Panc1 (cell line): ENCODE results near the gene HTR3C. TPM values are rescaled to one million over a fixed set of nuclear protein-coding genes. Genes with fewer than 3 reads are reported as not detected.

Experiments used
- ATAC-seq: fragments of 200-7000 bp; cut with Tn5 transposase; 2 replicates; pipeline ENCODE4 v1.9.1; 2020; ENCODE audit warnings: mild to moderate bottlenecking, moderate library complexity
- BruUV-seq: library from RNA; stranded (reverse); fragments of 400-500 nt; replicated peaks from 2 replicates; lab custom pipeline; 2021; lab: Mats Ljungman, UMichigan
- CTCF ChIA-PET: fragments of 300-600 bp; sonication (Branson Sonifier 250); formaldehyde crosslinking; loops from one replicate; lab custom pipeline; 2022; ENCODE audit warnings: antibody characterized with exemption; lab: Charles Lee
- POLR2A ChIA-PET: fragments of 300-600 bp; sonication (Branson Sonifier 250); formaldehyde crosslinking; loops from one replicate; lab custom pipeline; 2022; ENCODE audit warnings: antibody characterized with exemption; lab: Charles Lee
- DNase-seq: peaks from one replicate; pipeline ENCODE4 v3.0.0-alpha.2; 2010; ENCODE audit warnings: low read depth, low spot score
- H3K27ac ChIP-seq: 2 replicates; pipeline ENCODE4 v1.5.1; 2011; ENCODE audit warnings: mild to moderate bottlenecking, low read length, inconsistent platforms
- H3K27me3 ChIP-seq: fragments of 200-500 bp; sonication (Bioruptor generic); 2 replicates; pipeline ENCODE4 v1.6.0; 2014; ENCODE audit warnings: low read length, inconsistent platforms; ENCODE audit not compliant: control insufficient read depth, insufficient read depth
- H3K36me3 ChIP-seq: fragments of 200-500 bp; sonication (Bioruptor generic); 2 replicates; pipeline ENCODE4 v1.5.1; 2014; ENCODE audit warnings: inconsistent platforms, mild to moderate bottlenecking, low read length, moderate library complexity; ENCODE audit not compliant: control insufficient read depth, insufficient read depth
- H3K4me1 ChIP-seq: 2 replicates; pipeline ENCODE4 v1.5.1; 2011; ENCODE audit warnings: inconsistent platforms, mild to moderate bottlenecking, low read length, moderate library complexity; ENCODE audit not compliant: control insufficient read depth, insufficient read depth
- H3K4me3 ChIP-seq, 2 experiments: 2 replicates each; pipeline ENCODE4 v1.5.1; 2011 to 2012; ENCODE audit warnings: low read depth in 2 of 2, low read length in 2 of 2, mild to moderate bottlenecking in 2 of 2, inconsistent platforms in 1 of 2, moderate library complexity in 1 of 2
- H3K9me3 ChIP-seq: fragments of 200-500 bp; sonication (Bioruptor generic); 2 replicates; pipeline ENCODE4 v1.5.1; 2014; ENCODE audit warnings: low read depth, mild to moderate bottlenecking, inconsistent platforms, low read length, moderate library complexity; ENCODE audit not compliant: control insufficient read depth, insufficient read depth
- POLR2AphosphoS5 ChIP-seq: IDR thresholded peaks from 2 replicates; pipeline ENCODE4 v1.6.1; 2012; ENCODE audit warnings: mild to moderate bottlenecking, low read depth, low read length, moderate library complexity
- REST ChIP-seq, 2 experiments: IDR thresholded peaks; 2 replicates each; pipeline ENCODE4 v1.6.1; 2011 to 2012; ENCODE audit warnings: low read depth in 2 of 2, control low read depth in 1 of 2, low read length in 1 of 2, mild to moderate bottlenecking in 1 of 2, moderate library complexity in 1 of 2; ENCODE audit not compliant: insufficient read depth in 1 of 2
- SIN3A ChIP-seq: IDR thresholded peaks from 2 replicates; pipeline ENCODE4 v1.6.1; 2012; ENCODE audit warnings: low read depth, mild to moderate bottlenecking, low read length, moderate library complexity, borderline replicate concordance; ENCODE audit not compliant: insufficient read depth
- TCF7L2 ChIP-seq: IDR thresholded peaks from 2 replicates; pipeline ENCODE4 v1.6.1; 2011; ENCODE audit warnings: mild to moderate bottlenecking, low read depth, low read length, inconsistent platforms
- in situ Hi-C: cut with HindIII; loops from 2 replicates; pipeline ENCODE4 v1.10.0; 2016; ENCODE audit warnings: low sequenced_read_pairs, low pct_unique_long_range_greater_than_20kb
- intact Hi-C: fragments of 100-400 bp; cut with micrococcal nuclease; formaldehyde crosslinking; loops from one replicate; pipeline ENCODE4 v1.10.0; 2022; ENCODE audit not compliant: unreplicated experiment
- total RNA-seq: library from RNA; stranded (reverse); gene quantifications from one replicate; pipeline ENCODE4 v1.2.1, GENCODE V29; 2021; ENCODE audit not compliant: unreplicated experiment
- TF ChIP-seq, protein P1 (sequence below): fragments of 450-650 bp; IDR thresholded peaks from 2 replicates; pipeline ENCODE4 v1.5.1; 2017; ENCODE audit warnings: mild to moderate bottlenecking

Gene HTR3C
- total RNA-seq, 1 experiment from 2014 or later, result not detected

- ATAC-seq, result no peak
Observed at GRCh38 chr3:184078851-184079250, 26.0 kb downstream of the HTR3C start.

GRCh38 chr3:184081116-184081830, 28.4 kb downstream of the HTR3C start:
- Histone ChIP-seq H3K9me3 (no peaks in the 10 kb centered on the region), H3K4me3 (no peak overlapping the region), H3K27ac (no peak overlapping the region), H3K4me1 (no peaks in the 10 kb centered on the region), H3K27me3 (no peaks in the 10 kb centered on the region), H3K36me3 (no peaks in the 10 kb centered on the region)
- CTCF ChIA-PET, result no interaction called here
- no peak for TF ChIP-seq REST (IDR thresholded peaks at IDR 0.05; ENCODE audit: insufficient read depth in 1 of 2, low read depth in 2 of 2, low read length in 1 of 2)
- TF ChIP-seq TCF7L2, result no peak
- TF ChIP-seq, protein P1, sequence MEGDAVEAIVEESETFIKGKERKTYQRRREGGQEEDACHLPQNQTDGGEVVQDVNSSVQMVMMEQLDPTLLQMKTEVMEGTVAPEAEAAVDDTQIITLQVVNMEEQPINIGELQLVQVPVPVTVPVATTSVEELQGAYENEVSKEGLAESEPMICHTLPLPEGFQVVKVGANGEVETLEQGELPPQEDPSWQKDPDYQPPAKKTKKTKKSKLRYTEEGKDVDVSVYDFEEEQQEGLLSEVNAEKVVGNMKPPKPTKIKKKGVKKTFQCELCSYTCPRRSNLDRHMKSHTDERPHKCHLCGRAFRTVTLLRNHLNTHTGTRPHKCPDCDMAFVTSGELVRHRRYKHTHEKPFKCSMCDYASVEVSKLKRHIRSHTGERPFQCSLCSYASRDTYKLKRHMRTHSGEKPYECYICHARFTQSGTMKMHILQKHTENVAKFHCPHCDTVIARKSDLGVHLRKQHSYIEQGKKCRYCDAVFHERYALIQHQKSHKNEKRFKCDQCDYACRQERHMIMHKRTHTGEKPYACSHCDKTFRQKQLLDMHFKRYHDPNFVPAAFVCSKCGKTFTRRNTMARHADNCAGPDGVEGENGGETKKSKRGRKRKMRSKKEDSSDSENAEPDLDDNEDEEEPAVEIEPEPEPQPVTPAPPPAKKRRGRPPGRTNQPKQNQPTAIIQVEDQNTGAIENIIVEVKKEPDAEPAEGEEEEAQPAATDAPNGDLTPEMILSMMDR, result no peak
- no peak for TF ChIP-seq SIN3A
- TF ChIP-seq POLR2AphosphoS5, result no peak
- in situ Hi-C loops, result no loop called here
- no TSS peak for BruUV-seq
- POLR2A ChIA-PET, result no interaction called here
- ATAC-seq (no peak), DNase-seq (no peak)
- intact Hi-C loops, result no loop called here

More at GRCh38 chr3:184078851-184079250, 26.0 kb downstream of the HTR3C start:
- ChIA-PET POLR2A (interaction anchor here (0.7 kb wide), 1 partner anchor 13 kb away, joined by 3 read pairs; no protein-coding TSS in a partner anchor), CTCF (interaction anchor here (0.6 kb wide), 1 partner anchor 11 kb away, joined by 5 read pairs; no protein-coding TSS in a partner anchor)
- no peaks in the 10 kb centered on the region for H3K9me3 ChIP-seq
- no peaks in the 10 kb centered on the region for H3K36me3 ChIP-seq
- H3K27ac ChIP-seq, result no peak overlapping the region
- no peak for TF ChIP-seq POLR2AphosphoS5
- no peak for TF ChIP-seq REST (IDR thresholded peaks at IDR 0.05; ENCODE audit: insufficient read depth in 1 of 2, low read depth in 2 of 2, low read length in 1 of 2)
- TF ChIP-seq, protein P1, result no peak
- no peak for TF ChIP-seq SIN3A
- no peak for TF ChIP-seq TCF7L2
- H3K4me3 ChIP-seq, result no peak overlapping the region
- BruUV-seq, result no TSS peak
- no peaks in the 10 kb centered on the region; the same call in 1 of the 2 replicates for H3K27me3 ChIP-seq
- intact Hi-C loops (no loop called here), in situ Hi-C loops (no loop called here)
- no peak for DNase-seq
- no peaks in the 10 kb centered on the region for H3K4me1 ChIP-seq
